NCI-H1092 (cell line): Measurements from ENCODE around the gene C2CD4D.
A peak's percentile ranks its signal among the peaks of the same experiment; 100 is the strongest.
"Not testable (repeated sequence)": the region's sequence is repeated elsewhere in the genome, so short reads cannot be mapped to it uniquely, and the experiment has no call there.

Source experiments
- DNase-seq: peaks from one replicate; lab custom pipeline; 2025; lab: John Stamatoyannopoulos, UW

C2CD4D gene

DNA sequence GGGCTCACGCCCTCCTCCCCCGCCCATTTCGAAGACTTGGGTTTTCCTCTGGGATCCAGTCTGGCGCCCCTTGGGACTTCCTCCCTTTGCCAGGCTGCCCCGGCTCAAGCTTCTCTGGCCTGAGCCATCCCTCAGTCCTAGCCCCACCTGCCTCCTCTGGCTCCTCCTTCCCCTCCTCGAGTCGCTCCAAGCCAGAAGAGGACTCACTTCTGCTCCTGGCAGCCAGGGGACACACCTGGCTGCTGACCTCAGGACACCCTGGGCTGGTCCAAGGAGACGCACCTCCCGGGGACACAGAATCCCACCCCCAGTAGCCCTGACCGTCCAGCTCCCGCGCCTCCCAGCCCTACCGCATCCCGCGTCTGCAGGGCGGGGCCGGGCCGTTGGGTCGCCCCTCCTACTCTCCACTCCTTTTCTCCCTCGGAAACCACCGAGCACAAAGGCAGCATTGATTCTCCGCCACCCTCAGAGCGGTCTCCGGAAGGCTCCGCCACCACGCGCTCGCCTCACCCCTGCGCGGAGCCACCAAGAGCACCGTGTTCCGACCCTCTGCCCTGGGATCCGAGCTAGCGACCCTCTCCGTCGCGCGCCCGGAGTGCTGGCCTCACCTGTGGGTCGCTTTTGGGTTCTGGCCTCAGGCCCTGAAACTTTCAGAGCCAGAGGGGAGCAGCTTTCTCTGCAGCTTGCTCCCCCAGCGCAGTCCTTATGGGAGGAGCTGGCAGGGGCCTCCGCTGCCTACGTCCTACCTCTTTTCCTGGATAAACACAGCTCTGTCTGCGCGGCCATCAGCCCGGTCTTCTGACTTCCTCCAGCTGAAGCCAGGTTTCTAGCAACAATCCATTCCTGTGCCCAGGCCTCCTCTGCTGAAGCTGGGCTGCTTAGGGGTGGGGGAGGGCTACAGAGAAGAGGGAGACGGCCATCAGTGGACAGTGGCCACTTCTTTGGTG lies at the start of gene C2CD4D:
C2CD4D (minus strand) TSS at position 364 of the 947 bp plus-strand sequence. CDS start 831 bp downstream, outside the sequence.
- DNase-seq: peak; percentile 80

- no peak for DNase-seq
These were observed 49.5 kb upstream of the C2CD4D start for GRCh38 chr1:151888972-151889570.

DNA sequence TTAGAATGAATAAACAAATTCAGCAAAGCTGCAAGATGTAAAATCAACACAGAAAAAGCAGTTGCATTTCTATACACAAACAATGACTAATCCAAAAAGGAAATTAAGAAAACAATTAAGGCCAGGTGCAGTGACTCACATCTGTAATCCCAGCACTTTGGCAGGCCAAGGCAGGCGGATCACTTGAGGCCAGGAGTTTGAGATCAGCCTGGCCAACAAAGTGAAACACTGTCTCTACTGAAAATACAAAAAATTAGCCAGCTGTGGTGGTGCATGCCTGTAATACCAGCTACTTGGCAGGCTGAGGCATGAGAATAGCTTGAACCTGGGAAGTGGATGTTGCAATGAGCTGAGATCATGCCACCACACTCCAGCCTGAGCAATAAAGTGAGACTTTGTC lies 47.4 kb upstream of the C2CD4D start:
- no peak for DNase-seq

- no peak for DNase-seq
These were observed 45.9 kb upstream of the C2CD4D start for GRCh38 chr1:151885479-151885878.

- not testable (repeated sequence) for DNase-seq
These were observed 45.3 kb upstream of the C2CD4D start for GRCh38 chr1:151884879-151885278.

GRCh38 chr1:151884445-151884844 lies 44.8 kb upstream of the C2CD4D start:
- DNase-seq: not testable (repeated sequence)

GRCh38 chr1:151883898-151884297 lies 44.3 kb upstream of the C2CD4D start:
- not testable (repeated sequence) for DNase-seq

DNA sequence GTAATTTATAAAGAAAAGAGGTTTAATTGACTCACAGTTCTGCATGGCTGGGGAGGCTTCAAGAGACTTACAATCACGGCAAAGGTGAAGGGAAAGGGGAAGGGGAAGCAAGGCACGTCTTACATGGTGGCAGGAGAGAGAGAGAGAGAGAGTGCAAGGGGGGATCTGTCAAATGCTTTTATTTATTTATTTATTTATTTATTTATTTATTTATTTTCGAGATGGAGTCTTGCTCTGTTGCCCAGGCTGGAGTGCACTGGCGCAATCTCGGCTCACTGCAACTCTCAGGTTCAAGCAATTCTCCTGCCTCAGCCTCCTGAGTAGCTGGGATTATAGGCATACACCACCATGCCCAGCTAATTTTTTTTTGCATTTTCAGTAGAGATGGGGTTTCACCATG lies 43.3 kb upstream of the C2CD4D start:
- DNase-seq: not testable (repeated sequence)

DNA sequence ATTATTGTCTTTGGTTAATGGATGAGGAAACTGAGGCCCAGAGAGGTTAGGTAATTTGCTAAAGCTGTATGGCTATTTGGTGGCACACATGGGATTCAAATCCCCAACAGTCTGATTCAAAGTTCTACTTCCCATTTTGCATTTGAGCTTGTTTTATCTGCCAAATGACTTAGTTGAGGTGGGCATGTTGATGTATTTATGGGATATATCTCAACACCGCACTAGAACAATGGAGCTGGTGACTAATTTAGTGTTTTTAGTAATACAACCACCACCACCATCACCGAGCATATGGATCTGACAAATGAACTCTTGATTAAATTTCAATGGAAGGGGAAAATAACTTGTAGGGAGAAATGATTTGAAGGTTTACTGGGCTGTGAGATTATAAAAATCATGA lies 42.8 kb upstream of the C2CD4D start:
- no peak for DNase-seq

GRCh38 chr1:151881479-151881878 lies 41.9 kb upstream of the C2CD4D start:
- no peak for DNase-seq

- DNase-seq: no peak
These were observed 35.9 kb upstream of the C2CD4D start for GRCh38 chr1:151875419-151876097.

- DNase-seq: not testable (repeated sequence)
These were observed 33.2 kb upstream of the C2CD4D start for GRCh38 chr1:151872776-151873175.

GRCh38 chr1:151871284-151872030 lies 31.8 kb upstream of the C2CD4D start:
- DNase-seq: no peak

- DNase-seq: no peak
These were observed 28.9 kb upstream of the C2CD4D start for GRCh38 chr1:151868486-151868885.

DNA sequence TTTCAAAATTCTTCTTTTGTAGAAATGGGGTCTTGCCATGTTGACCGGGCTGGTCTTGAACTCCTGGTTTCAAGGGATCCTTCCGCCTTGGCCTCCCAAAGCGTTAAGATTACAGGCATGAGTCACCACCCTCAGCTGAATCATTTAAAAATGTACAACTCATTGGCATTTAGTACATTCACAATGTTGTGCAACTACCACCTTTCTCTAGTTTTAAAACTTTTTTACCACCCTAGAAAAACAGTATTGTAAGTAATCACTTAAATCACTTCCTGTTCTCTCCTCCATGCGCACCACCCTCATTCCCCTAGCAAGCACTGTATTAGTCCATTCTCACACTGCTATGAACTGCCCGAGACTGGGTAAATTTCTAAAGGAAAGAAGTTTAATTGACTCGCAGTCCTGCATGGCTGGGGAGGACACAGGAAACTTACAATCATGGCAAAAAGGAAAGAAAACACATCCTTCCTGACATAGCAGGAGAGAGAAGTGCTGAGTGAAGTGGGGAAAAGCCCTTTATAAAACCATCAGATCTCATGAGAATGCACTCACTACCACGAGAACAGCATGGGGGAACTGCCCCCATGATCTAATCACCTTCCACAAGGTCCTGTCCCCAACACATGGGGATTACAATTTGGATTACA lies 28.3 kb upstream of the C2CD4D start:
- DNase-seq: no peak

DNA sequence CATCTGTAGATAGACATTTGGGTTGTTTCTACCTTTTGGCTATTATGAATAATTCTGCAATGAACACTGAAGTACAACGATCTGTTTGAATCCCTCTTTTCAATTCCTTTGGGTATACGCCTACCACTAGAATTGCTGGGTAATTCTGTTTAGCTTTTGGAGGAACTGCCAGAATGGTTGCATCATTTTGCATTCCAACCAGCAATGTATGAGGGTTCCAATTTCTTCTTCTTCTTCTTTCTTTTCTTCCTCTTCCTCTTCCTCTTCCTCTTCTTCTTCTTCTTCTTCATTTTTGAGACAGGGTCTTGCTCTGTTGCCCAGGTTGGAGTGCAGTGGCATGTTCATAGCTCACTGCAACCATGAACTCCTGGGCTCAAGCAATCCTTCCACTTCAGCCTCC lies 27.7 kb upstream of the C2CD4D start:
- DNase-seq: no peak

GRCh38 chr1:151864411-151864810 lies 24.8 kb upstream of the C2CD4D start:
- no peak for DNase-seq

- no peak for DNase-seq
These were observed 23.0 kb upstream of the C2CD4D start for GRCh38 chr1:151862604-151863003.

GRCh38 chr1:151860504-151861187 lies 21.0 kb upstream of the C2CD4D start:
- no peak for DNase-seq

DNA sequence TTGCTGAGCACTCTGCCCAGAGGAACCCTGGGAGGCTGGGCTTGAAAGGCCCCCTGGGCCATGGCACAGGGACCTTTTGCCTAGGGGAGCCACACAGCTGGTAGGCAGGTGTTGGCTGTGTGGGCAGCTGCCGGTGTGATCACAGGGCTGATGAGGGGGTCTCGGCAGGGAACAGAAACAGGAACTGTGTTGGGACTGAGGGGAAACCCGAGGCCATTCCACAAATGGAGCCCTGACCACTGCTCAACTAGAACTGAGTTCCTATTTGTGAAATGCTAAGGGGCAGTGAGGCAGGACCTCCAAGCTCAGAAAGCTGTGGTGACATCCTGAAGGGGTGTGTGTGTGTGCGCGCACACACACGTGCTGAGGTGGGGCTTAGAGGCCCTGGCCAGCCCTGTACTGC lies 20.3 kb upstream of the C2CD4D start:
- no peak for DNase-seq
